GM15510 (cell line): ENCODE data around the gene CAMK1D.

Source experiments
- POLR2A ChIP-seq: IDR thresholded peaks from 3 replicates; pipeline ENCODE4 v1.6.1; 2011; ENCODE audit warnings: borderline replicate concordance; ENCODE audit not compliant: insufficient read length; ENCODE audit errors: extremely low read depth

CAMK1D gene

DNA sequence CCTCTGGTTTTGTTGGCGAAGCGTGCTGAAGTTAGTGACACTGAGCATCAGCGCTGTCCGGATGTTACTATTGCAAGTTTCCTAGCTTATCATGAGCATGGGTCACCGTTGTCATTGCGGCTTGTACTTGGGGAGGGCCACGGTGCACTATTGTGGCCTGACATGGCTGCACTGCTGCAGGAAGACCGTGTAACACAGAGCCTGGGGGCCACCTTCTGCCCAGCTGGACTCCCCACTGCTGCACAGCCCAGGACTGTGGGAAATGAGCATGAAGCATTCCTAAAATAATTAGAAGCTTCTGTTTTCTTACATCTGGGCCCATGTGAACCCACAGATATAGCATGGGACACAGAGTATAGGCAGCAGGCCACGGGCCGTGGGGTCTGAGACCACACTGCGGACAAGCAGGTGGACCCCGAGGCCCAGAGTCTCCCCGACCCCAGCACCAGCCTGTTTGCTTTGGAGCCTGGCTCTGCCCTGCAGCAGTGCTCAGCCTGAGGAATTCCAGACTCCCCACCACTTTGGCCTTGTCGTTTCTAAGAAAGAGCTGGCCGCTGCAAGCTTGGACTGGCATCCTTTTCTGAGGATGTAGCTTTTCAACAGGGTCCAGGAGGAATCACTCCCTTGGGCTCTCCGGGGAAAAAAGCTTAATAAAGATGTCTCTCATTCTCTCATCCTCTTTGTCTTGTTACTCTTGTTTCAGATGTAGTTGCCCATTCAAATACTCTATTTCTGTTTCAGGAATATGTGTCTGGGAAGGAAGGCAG is 473.0 kb downstream of the CAMK1D start:
- no peak for TF ChIP-seq POLR2A

DNA sequence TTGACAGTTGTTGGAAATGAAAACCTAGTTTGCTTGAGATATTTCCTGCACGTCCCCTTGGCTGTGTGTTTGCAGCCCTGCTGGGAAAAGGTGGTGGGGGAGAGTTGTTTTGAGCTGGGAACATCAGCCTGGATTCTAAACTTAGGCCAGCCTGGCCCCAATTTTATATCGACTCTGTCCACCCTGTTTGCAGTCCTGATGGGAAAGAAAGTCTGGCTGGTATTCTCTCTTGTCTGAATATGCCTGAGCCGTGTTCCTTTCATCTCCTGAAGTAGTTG is 473.5 kb downstream of the CAMK1D start:
- TF ChIP-seq POLR2A: no peak

DNA sequence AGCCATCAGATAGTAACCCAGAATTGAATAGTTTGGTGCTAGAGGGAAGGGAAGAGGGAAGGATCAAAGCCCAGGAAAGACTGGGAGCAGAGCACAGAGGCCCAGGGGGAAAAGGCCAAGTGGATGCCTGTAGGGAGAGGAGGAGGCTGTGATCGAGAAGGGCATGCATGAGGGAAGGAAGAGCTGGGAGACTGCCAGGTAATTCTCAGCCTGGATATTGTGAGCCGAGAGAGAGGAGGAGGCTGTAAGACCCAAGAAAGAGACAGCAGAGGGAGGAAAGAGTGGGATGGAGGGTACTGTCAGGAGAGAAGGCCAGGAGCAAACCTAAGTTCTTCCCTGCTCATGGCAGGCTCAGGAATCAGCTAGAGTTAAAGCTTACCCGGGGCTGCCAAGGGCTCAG is 474.0 kb downstream of the CAMK1D start:
- no peak for TF ChIP-seq POLR2A

DNA sequence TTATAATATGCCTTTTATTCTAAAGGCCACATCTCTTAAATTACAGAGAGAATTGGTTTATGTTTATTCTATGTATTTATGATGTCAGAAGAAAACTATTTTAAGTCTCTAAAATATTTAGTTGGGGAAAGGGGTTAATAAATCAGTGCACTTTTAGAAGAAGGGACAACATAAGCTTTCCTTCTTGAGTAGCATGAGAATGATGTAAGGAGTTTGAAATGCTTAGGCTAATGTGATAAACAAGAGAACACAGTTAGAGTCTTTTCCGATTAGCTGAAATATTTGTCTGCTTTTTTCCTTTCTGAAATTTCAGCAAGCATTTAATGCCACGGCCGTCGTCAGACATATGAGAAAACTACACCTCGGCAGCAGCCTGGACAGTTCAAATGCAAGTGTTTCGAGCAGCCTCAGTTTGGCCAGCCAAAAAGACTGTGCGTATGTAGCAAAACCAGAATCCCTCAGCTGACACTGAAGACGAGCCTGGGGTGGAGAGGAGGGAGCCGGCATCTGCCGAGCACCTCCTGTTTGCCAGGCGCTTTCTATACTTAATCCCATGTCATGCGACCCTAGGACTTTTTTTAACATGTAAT is 476.0 kb downstream of the CAMK1D start:
- TF ChIP-seq POLR2A: no peak

DNA sequence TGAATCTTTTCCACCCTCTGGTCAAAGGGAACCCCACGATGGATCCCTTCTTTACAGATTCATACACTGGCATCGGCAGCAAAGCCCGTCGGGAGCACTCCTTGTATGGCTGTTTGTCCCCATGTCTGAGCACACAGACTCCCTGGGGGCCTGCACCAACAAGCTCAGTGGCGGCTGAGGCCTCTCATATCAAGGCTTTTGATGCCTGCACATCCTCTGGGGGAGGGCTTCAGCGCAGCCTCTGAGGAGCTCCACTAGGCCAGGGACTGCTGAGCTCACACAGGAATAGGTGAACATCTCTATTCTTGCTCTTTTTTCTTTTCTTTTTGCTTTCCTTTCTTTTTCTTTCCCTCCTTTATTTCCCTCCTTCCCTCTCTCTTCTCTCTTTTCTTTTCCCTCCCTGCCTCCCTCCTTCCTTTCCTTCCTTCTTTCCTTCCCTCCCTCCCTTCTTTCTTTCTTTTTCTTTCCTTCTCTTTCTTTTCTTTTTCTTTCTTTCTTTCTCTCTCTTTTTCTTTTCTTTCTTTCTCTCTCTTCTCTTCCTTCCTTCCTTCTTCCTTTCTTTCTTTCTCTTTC is 477.5 kb downstream of the CAMK1D start:
- TF ChIP-seq POLR2A: no peak

DNA sequence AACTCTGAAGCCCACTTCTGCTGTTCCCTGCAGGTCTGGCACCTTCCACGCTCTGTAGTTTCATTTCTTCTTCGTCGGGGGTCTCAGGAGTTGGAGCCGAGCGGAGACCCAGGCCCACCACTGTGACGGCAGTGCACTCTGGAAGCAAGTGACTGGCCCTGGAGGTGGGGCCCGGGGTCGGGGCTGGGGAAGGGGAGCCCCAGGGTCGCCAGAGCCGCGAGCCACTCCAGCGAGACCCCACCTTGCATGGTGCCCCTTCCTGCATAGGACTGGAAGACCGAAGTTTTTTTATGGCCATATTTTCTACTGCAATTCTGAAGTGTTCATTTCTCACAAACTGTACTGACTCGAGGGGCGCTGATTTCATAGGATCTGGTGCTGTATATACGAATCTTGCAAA is 479.4 kb downstream of the CAMK1D start:
- no peak for TF ChIP-seq POLR2A

DNA sequence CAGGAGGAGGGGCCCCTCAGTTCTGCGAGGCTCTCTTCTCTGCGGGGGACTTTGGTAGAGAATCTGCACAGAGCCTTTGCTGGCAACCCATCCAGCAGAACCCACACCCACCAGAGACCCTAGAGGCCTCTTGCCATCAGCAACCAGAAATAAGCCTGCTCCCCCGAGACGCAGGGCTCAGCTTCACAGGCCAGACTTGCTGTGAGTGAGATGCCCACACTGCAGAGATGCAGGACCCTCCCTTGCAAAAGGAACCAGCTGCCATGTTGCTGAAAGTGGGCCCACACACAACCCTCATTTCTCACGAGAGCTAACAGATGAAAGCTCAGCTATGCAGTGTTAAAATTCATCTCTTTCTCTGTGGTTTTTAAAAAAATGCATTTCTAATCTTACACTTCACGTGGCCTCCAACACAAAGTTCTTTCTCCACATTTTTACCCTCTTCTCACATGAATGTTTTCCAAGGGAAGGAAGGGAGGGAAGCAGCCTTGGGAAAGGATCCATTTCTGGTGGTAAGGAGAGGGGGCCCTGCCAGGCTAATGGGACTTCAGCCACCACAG is 480.6 kb downstream of the CAMK1D start:
- TF ChIP-seq POLR2A: no peak

DNA sequence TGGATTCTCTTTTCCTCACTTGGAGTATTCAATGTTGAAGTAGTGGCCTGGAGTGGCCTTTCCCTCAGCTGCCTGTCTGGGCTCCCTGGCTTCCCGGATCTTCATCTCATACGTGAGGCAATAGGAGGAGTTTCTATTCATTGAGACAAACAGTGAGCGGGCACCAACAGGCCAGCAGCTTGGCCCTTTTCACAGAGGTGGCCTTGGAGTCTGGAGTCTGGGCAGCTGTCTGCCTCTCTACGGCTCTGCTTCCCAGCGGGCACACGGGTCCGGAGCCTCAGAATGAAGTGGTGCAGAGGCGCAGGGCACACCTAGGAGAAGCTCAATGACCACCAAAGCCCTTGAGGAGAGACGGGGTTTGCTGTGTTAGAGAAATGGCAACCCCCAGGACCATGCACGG is 482.7 kb downstream of the CAMK1D start:
- no peak for TF ChIP-seq POLR2A

DNA sequence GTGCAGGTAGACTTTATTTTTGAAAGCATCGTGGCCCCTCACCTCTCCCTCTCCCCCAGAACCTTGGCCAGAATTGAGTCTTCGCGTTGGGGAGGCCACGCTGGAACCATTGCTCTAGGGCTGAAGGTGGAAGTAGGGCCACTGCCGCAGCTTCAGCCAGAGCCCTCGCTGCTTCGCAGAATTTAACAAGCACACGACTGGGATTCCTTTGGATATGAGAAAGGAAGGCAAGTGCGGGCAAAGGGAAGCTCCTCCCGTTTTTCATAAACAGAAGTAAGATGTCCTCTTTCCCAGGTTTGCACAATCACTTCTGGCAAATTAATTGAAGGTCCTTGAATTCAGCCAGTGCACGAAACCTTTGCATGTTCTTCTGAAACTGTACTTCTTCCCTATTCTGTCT is 484.1 kb downstream of the CAMK1D start:
- no peak for TF ChIP-seq POLR2A

DNA sequence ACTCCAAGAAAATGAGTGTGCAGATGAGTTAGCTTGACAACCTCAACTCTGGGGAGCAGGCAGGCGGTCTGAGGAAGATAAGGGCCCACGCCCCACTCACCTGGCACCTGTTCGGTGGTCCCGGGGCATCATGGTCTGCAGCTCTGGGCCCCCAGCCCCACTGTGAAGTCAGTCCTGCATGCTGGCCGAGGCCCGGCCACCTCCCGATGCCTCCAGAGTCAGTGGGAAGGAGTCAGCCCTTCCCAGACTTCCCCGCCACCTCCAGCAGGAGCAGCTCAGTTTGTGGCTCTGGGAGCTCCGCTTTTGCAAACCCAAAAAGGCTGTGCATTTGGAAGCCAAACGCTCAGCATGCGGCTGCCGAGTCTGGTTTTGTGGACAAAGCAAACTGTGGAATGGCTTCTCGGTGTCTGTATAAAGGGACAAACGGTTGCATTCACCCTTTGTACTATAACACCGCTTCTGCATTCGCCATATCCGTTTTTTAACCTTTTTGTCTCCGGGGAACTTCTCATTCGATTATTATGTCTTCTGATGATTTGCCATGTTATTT is 484.8 kb downstream of the CAMK1D start:
- no peak for TF ChIP-seq POLR2A

DNA sequence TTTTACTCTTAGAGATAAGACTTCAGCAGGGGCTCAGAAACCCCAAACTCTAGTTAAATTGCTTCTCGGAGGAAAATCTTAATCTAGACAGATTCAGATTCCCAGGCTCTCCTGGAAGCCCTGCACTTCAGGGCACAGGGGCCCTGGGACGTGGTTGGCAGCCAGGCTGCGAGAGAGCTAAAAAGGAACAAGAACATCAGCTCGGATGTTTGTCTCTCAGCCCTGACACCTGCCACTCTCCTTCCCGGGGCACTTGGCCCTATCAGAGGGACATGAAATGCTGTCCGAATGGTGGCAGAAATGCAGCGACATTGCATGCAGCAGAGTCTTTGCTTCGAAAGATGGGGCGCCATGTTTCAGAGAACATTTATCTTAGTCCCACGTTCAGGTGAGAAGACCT is 485.4 kb downstream of the CAMK1D start:
- no peak for TF ChIP-seq POLR2A

DNA sequence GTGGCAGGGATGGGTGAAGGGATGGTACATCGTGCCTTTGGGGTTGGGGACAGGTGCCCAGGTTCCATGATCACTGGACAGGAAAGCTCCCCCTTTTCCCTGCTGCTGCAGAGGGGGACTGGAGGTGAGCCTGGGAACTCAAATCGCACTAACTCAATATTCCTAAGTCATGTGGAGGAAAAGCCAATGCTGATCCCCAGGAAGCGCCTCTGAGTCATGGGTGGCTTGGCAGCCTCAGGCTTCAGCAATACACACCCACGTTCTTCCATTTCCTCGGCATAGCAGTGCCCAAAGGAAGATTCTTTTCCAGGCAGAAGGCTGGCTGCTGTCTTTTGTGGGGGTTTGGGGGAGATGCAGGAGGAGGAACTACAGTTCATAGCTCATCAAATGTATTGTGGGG is 486.4 kb downstream of the CAMK1D start:
- no peak for TF ChIP-seq POLR2A

DNA sequence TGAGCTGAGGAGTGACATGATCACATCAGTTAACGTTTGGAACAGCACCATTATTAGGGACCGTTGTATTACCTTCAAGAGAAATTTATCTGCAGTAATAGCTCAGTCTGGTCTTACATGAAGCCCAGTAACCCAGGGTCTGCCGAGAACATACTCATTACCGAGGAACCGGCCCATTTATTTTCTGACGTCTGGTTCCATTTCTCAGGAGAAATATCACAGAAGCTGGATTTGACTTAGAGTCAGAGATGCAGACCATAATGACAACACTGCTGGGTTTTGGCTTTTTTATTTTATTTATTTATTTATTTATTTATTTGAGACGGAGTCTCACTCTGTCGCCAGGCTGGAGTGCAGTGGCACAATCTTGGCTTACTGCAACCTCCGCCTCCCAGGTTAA is 489.0 kb downstream of the CAMK1D start:
- TF ChIP-seq POLR2A: no peak

DNA sequence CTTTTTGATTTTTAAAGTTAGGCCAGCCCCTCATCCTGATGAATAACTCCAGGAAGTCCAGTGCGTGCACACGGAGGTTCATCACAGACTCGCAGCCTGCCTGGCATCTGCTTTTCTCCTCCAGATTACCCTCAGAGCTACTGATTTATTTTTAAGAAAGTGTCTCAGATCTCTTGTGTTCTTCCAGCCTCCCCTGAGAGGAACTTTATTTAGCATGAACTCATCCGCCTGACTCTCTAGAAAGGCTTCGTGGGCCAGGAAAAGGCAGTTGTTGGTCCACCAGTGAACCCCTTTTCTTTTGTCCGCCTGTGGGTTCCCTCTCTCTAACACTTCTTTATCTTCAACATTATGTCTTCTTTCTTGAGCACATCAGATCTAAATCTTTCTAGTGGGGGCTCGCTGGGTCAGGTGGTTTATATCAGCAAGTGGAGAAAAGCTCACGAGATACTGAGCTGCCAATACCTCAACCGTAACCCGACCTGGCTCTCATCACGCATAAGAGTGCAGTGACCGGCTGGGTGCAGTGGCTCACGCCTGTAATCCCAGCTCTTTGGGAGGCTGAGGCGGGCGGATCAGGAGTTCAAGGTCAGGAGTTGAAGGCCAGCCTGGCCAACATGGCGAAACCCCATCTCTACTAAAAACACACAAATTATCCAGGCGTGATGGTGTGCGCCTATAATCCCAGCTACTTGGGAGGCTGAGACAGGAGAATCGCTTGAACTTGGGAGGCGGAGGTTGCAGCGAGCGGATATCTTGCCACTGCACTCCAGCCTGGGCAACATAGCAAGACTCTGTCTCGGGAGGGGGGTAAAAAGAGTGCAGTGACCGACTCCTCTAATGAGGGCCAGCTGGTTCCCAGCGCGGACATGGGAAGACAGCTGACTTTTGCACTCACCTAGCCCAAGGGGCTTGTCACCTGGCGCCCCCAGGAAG is 489.9 kb downstream of the CAMK1D start:
- TF ChIP-seq POLR2A: no peak
